Smooth muscle cell (in vitro differentiated cells): Measurements from ENCODE around the gene FAIM2. TPM values are rescaled to one million over a fixed set of nuclear protein-coding genes. Genes with fewer than 3 reads are reported as not detected.

Experiments
- DNase-seq: peaks from one replicate; lab custom pipeline; 2025; ENCODE audit not compliant: unreplicated experiment; lab: John Stamatoyannopoulos, UW
- H2AFZ ChIP-seq: fragments of 200-600 bp; sonication (generic); 2 replicates; pipeline ENCODE4 v1.6.0; 2016; ENCODE audit warnings: antibody characterized with exemption, low read depth, mild to moderate bottlenecking
- H3F3A ChIP-seq: fragments of 200-600 bp; sonication (generic); 2 replicates; pipeline ENCODE4 v1.6.0; 2017; ENCODE audit warnings: antibody characterized with exemption, low read depth
- H3K27ac ChIP-seq: fragments of 200-600 bp; sonication (generic); 2 replicates; pipeline ENCODE4 v1.5.1; 2016; ENCODE audit warnings: low read depth, mild to moderate bottlenecking
- H3K27me3 ChIP-seq: fragments of 200-600 bp; sonication (generic); 2 replicates; pipeline ENCODE4 v1.6.1; 2016; ENCODE audit warnings: low read depth, mild to moderate bottlenecking
- H3K36me3 ChIP-seq: fragments of 200-600 bp; sonication (generic); 2 replicates; pipeline ENCODE4 v1.5.1; 2016; ENCODE audit warnings: low read depth
- H3K4me1 ChIP-seq: fragments of 200-600 bp; sonication (generic); 2 replicates; pipeline ENCODE4 v1.5.1; 2016; ENCODE audit warnings: low read depth
- H3K4me2 ChIP-seq: fragments of 200-600 bp; sonication (generic); 2 replicates; pipeline ENCODE4 v1.6.0; 2016; ENCODE audit warnings: mild to moderate bottlenecking
- H3K4me3 ChIP-seq: fragments of 200-600 bp; sonication (generic); 2 replicates; pipeline ENCODE4 v1.5.1; 2016; ENCODE audit warnings: mild to moderate bottlenecking
- H3K79me2 ChIP-seq: fragments of 200-600 bp; sonication (generic); 2 replicates; pipeline ENCODE4 v1.6.0; 2016; ENCODE audit warnings: low read depth, mild to moderate bottlenecking
- H3K9ac ChIP-seq: fragments of 200-600 bp; sonication (generic); 2 replicates; pipeline ENCODE4 v1.6.0; 2016; ENCODE audit warnings: low read depth
- H3K9me3 ChIP-seq: fragments of 200-600 bp; sonication (generic); replicated peaks from 2 replicates; pipeline ENCODE4 v1.5.1; 2016; ENCODE audit warnings: low read depth
- H4K20me1 ChIP-seq: fragments of 200-600 bp; sonication (generic); 2 replicates; pipeline ENCODE4 v1.6.0; 2016; ENCODE audit warnings: low read depth
- CTCF ChIP-seq: fragments of 200-600 bp; sonication (generic); IDR thresholded peaks from 2 replicates; pipeline ENCODE4 v1.5.1; 2017; ENCODE audit warnings: borderline replicate concordance, mild to moderate bottlenecking, antibody characterized with exemption; ENCODE audit not compliant: insufficient read depth, poor library complexity, severe bottlenecking
- WGBS: methylation state at CpG from one replicate; pipeline ENCODE4 v1.1.7; 2016; ENCODE audit warnings: low lambda C conversion rate; 5-methylcytosine and 5-hydroxymethylcytosine counted together
- polyA plus RNA-seq: library from polyadenylated mRNA; unstranded; fragments of >200 nt; fragmentation: Nextera tagmentation; extraction: Ambion mirVana; gene quantifications from 2 replicates; pipeline ENCODE4 v1.2.1, GENCODE V29; 2016
- total RNA-seq: library from RNA; depleted of rRNA; stranded (reverse); fragments of >200 nt; gene quantifications from 2 replicates; pipeline ENCODE4 v1.2.3, GENCODE V29; 2014

Gene FAIM2
- total and polyA plus RNA-seq, 2 experiments from 2014 or later: 0.67 to 1.2 TPM

- Histone ChIP-seq H3K36me3 (no peaks in the 10 kb centered on the region), H4K20me1 (no peaks in the 10 kb centered on the region), H3K4me2 (no peak overlapping the region), H3F3A (no peaks in the 10 kb centered on the region), H3K27ac (no peak overlapping the region), H2AFZ (no peak overlapping the region), H3K4me3 (no peak overlapping the region), H3K27me3 (no peaks in the 10 kb centered on the region), H3K4me1 (peaks cover 15% of the 10 kb centered on the region), H3K9me3 (no peaks in the 10 kb centered on the region), H3K9ac (no peak overlapping the region), H3K79me2 (no peaks in the 10 kb centered on the region)
- DNase-seq: no peak
- WGBS: 82% methylated on average over 16 of the region's 16 CpGs
- no peak for TF ChIP-seq CTCF
Measured at GRCh38 chr12:49912345-49913255, 8.9 kb upstream of the FAIM2 start.

DNA sequence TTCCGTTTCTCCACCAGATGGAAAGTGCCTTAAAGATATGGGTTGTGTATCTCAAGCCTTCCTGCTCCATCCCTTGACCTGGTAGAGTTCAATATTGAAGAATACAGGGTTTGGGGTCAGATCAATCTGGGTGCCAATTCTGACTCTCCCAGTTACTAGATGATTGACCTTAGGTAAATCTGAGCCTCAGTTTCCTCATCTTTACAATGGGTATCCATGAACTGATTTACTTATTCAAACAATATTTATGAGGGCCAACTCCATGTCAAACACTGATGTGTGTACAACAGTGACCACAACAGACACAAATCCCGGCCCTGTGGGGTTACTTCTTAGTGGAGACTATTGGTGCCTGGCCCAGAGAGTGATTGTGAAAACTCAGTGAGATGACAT is 7.5 kb upstream of the FAIM2 start:
- WGBS: 99% methylated on average over 2 of the region's 2 CpGs
- Histone ChIP-seq H2AFZ (no peak overlapping the region), H3F3A (no peaks in the 10 kb centered on the region), H3K4me2 (no peak overlapping the region), H3K79me2 (no peaks in the 10 kb centered on the region), H3K4me3 (no peak overlapping the region), H3K9me3 (no peaks in the 10 kb centered on the region), H3K27ac (no peak overlapping the region), H3K27me3 (no peaks in the 10 kb centered on the region), H3K9ac (no peak overlapping the region), H3K4me1 (peaks cover 15% of the 10 kb centered on the region), H3K36me3 (no peaks in the 10 kb centered on the region), H4K20me1 (no peaks in the 10 kb centered on the region)
- no peak for TF ChIP-seq CTCF
- DNase-seq: no peak

- Histone ChIP-seq H3K9me3 (no peaks in the 10 kb centered on the region), H4K20me1 (no peaks in the 10 kb centered on the region), H3K79me2 (no peaks in the 10 kb centered on the region), H3K9ac (no peak overlapping the region), H3K4me1 (peaks cover 15% of the 10 kb centered on the region), H2AFZ (no peak overlapping the region), H3K4me2 (no peak overlapping the region), H3K4me3 (no peak overlapping the region), H3K36me3 (no peaks in the 10 kb centered on the region), H3K27ac (no peak overlapping the region), H3F3A (no peaks in the 10 kb centered on the region), H3K27me3 (no peaks in the 10 kb centered on the region)
- no peak for TF ChIP-seq CTCF
- DNase-seq: no peak
- 90% methylated on average over 15 of the region's 15 CpGs for WGBS
Measured at GRCh38 chr12:49910331-49911212, 6.9 kb upstream of the FAIM2 start.
